GM12874 (cell line): ENCODE measurements around the gene EFNA2.

Experiments used
- TF ChIP-seq, protein P1 (sequence below): IDR thresholded peaks from 2 replicates; pipeline ENCODE4 v1.5.1; 2011; ENCODE audit warnings: low read depth, mild to moderate bottlenecking, control low read depth, low read length, moderate library complexity; ENCODE audit not compliant: insufficient read depth

The EFNA2 gene

DNA sequence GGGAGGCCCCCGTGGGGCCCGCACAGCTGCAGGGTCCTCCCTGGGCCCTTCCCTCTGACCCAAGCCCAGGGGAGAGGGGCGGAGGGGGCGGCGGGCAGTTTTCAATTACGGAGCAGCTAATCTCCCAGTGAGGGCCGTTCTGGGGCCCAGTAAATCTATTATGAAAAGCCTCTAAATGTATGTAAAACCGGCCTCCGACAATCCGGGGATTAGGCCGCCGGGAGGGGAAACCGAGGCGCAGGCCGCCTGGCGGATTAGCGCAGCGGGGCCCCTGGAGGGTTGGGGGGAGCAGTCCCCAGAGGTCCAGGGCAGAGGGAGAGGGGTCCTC is 25.1 kb downstream of the EFNA2 start:
- TF ChIP-seq, protein P1, sequence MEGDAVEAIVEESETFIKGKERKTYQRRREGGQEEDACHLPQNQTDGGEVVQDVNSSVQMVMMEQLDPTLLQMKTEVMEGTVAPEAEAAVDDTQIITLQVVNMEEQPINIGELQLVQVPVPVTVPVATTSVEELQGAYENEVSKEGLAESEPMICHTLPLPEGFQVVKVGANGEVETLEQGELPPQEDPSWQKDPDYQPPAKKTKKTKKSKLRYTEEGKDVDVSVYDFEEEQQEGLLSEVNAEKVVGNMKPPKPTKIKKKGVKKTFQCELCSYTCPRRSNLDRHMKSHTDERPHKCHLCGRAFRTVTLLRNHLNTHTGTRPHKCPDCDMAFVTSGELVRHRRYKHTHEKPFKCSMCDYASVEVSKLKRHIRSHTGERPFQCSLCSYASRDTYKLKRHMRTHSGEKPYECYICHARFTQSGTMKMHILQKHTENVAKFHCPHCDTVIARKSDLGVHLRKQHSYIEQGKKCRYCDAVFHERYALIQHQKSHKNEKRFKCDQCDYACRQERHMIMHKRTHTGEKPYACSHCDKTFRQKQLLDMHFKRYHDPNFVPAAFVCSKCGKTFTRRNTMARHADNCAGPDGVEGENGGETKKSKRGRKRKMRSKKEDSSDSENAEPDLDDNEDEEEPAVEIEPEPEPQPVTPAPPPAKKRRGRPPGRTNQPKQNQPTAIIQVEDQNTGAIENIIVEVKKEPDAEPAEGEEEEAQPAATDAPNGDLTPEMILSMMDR, result no peak

DNA sequence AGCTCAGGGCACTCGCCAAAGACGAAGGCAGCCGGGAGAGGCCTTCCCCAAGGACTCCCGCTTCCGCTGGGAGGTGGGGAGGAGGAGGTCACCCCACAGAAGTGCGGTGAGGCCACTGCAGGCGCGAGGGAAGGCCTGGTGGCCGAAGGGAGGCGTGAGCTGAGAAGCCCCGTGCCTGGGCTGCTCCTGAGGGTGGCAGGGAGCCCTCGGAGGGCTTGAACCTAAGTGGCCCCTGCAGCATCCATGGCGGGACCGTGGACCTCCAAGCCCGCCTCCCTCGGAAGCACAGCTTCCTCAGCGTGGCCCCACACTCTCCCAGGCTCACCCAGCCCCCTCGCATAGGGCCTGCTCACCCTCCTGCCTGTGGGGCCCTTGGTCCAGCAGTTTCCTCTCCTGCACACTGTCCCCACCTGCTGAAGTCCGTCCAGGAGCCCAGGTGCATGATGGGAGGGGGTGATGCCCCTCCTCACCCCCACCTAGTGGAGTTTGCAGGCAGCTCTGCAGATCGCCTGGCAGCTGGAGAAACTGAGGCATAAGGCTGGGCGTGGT is 25.9 kb downstream of the EFNA2 start:
- TF ChIP-seq, protein P1, result no peak

DNA sequence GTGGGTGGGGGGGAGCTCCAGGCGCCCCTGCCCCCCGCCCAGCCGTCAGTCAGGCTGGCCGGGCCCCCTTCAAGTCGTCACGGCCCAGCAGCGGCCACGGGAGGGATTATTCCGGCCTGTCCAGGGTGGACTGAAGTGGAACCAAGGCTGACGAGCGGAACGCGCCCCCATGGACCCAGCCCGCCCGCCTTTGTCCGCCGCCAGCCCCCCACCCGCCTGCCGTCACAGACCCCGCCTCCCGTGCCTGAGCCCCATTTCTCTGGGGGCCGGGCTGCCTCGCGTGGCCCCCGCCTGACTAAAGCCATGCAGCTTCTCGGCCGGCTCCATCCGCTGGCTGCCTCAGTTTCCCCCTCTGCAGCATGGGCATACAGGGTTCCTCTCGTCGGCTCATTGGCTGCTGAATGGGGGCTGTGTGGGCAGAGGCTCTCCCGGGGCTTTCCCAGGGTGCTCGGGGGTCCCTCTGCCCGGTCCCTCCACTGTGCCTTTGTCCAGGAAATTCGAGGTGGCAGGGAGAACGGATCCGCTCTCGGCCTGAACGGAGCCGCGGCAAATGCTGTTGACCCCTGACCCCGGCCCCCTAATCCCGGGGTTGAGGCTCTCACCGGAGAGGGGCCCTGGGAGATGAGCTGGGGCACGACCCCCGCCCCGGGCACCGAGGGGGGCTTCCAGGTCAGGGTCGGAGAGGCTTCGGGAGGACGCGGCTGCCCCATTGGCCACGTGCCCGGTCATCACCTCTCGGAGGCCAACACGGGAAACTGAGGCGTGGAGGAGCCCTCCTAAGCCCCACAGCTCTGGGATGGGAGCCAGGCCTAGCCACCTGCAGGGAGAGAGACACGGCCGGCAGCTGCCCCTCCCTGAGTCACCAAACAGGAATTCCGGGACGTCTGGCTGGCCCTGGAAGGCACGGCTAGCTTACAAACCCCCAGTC is 27.4 kb downstream of the EFNA2 start:
- TF ChIP-seq, protein P1, result no peak

DNA sequence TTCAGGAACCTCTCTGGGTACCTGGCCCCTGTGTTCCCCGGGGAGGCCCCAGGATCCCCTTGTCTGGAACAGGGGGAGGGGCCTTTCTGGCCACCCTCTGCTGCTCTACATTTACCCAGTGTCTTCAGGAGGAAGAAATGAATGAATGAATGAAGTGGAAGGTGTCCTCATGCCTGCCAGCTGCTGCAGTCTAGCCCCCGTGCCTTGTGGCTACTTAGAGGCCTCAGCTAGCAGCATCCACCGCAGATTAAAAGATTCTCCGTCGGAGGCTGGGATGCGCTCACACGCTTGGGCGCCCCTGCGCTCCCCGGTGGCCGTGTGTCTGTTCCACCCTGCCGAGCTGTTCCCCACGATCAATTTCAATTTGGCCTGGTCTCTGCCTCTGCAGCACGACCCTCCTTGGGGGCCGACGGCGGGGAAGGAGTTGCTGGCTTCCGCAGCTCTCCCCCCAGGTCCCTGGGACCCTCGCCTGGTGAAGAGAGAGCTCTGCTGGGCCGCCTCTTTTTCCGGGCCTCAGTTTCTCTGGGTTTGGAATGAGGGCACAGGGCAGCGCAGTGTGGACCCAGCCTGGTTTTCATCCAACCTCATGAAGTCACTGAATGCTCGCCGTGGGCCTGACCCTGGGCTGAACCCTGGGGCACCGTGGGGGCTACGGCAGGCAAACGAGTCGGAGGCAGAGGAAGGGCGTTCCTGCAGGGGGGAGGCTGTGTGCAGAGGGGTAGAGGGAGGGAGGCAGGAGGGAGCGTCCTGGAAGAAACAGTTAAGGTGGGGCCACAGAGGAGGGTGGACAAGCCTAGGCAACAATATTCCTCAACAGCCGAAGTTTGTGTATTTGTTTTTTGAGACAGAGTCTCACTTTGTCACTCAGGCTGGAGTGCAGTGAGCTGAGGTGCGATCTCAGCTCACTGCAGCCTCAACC is 28.3 kb downstream of the EFNA2 start:
- TF ChIP-seq, protein P1, result no peak

DNA sequence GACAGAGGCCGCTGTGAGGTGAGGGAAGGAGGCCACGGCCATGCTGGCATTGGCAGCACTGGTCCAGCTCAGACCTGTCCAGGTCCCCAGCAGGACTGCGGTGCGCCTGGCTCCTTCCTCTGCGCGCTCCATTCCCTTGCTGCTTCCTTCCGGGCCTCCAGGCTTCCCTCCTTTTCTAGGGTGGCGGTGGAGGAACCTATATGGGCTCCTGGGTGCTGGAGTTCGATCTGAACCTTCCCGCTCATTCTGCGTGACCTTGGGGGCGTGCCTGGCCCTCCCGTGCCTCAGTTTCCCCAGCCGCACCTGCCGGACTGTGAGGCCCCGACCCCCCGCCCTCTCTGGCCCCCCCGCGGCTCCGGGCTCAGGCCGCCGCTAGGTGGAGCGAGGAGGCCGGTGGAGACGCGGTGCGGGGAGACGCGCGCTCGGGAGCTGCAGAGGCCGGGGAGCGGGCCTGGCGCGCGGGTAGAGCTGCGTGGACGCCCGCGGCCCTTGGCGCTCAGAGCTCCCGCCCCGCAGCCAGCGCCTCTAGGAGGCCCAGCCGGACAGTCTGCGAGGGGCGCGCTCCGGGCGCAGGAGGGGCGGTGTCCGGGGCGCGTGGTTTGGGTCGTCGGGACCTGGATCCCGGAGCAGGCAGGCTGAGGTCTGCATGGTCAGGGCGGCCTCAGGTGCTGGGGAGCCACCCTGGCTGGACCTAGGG is 29.9 kb downstream of the EFNA2 start:
- TF ChIP-seq, protein P1, result peak; percentile 67

DNA sequence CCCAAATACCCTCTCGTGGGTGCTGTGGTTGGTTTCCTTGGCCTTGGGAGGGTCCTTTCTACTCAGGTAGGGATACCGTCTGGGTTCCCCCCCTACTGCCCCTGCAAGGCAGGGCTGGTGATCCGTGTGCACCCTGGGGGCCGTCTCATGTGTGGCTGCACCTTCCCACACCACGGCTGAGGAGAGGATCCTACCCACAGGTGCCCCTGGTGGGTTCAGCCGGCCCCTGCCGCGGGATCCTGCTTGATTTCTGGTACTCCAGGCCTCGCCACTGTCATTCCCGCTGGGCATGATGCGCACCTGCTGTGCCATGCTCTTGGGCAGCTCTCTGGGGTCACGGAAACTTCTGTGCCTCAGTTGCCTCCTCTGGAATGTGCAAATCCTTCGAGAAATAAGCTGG is 30.8 kb downstream of the EFNA2 start:
- TF ChIP-seq, protein P1, result no peak
